ENCODE measurements around the gene CUX1. TPM values are rescaled to one million over a fixed set of nuclear protein-coding genes. Genes with fewer than 3 reads are reported as not detected.

Gene CUX1
- total and polyA plus RNA-seq, 10 of the 15 experiments (the other 5 are each of a cell fraction or from before 2014, with no cell fraction given) = 6.1 to 48.6 (median 25.9) TPM

- CTCF ChIA-PET = no interaction called here
These were observed 285.6 kb downstream of the CUX1 start for GRCh38 chr7:102103027-102103372.

More at GRCh38 chr7:102103027-102103372, 285.6 kb downstream of the CUX1 start:
- Histone ChIP-seq H3K79me2 (ENCODE audit: control insufficient read depth, insufficient read depth, low read length) (no peaks in the 10 kb centered on the region), H3K4me3 (no peak overlapping the region), H3K27me3 (replicated peaks in 1 of 2; ENCODE audit: control insufficient read depth in 2 of 2, insufficient read depth in 2 of 2, low read length in 1 of 2) (no peaks in the 10 kb centered on the region), H3K9me3 (replicated peaks; ENCODE audit: control insufficient read depth, insufficient read depth, low read length) (no peaks in the 10 kb centered on the region), H3K36me3 (ENCODE audit: control insufficient read depth in 2 of 2, insufficient read depth in 2 of 2, low read length in 1 of 2) (peaks cover 0 to 21% of the 10 kb centered on the region in 2 experiments; a peak in 3 of 4 replicates), H3K9ac (ENCODE audit: control insufficient read depth, insufficient read depth, low read length) (no peak overlapping the region), H2AFZ (ENCODE audit: control insufficient read depth, low read depth, low read length) (no peak overlapping the region), H3K4me2 (ENCODE audit: control insufficient read depth, insufficient read depth) (no peak overlapping the region), H4K20me1 (ENCODE audit: control insufficient read depth, insufficient read depth) (no peaks in the 10 kb centered on the region), H3K4me1 (ENCODE audit: control insufficient read depth, insufficient read depth, low read length) (no peaks in the 10 kb centered on the region), H3K27ac (ENCODE audit: control insufficient read depth, insufficient read depth) (no peak overlapping the region)
- SMC1A ChIA-PET (ENCODE audit: uncharacterized antibody, unreplicated experiment) = no interaction called here
- ATAC-seq = no peak
- POLR2A ChIA-PET = no interaction called here
- in situ Hi-C loops (cut with MboI) (no loop called here), intact Hi-C loops (cut with micrococcal nuclease; ENCODE audit: unreplicated experiment) (no loop called here)
- RAD21 ChIA-PET (ENCODE audit: unreplicated experiment) = interaction anchor here (1.1 kb wide), 1 partner anchor 121 kb away, joined by 4 read pairs; no protein-coding TSS in a partner anchor
- DNase-seq (ENCODE audit: low read depth, low spot score) = no peak
- no peak for FAIRE-seq
- 90% methylated on average over 5 of the region's 5 CpGs for WGBS (ENCODE audit: insufficient coverage, insufficient replicate concordance, low lambda C conversion rate, missing lambda C conversion rate)
- TF ChIP-seq SIN3A (IDR thresholded peaks at IDR 0.05; ENCODE audit: low read depth, low read length) = no peak
- TF ChIP-seq JUND (IDR thresholded peaks at IDR 0.05; ENCODE audit: low read depth, low read length) = no peak
- no peak for TF ChIP-seq WRNIP1 (IDR thresholded peaks at IDR 0.05; ENCODE audit: borderline replicate concordance, low read depth, low read length)
- no peak for TF ChIP-seq ZNF217 (IDR thresholded peaks at IDR 0.05)
- no peak for TF ChIP-seq PAX8 (IDR thresholded peaks at IDR 0.05)
- TF ChIP-seq SMAD5 (IDR thresholded peaks at IDR 0.05; ENCODE audit: low read depth) = no peak
- no peak for TF ChIP-seq ZNF207 (IDR thresholded peaks at IDR 0.05; ENCODE audit: borderline replicate concordance)
- no peak for TF ChIP-seq REST (IDR thresholded peaks at IDR 0.05; ENCODE audit: low read depth, low read length)
- no peak for TF ChIP-seq STAT1 (conservative IDR thresholded peaks at IDR 0.05)
- TF ChIP-seq CUX1 (IDR thresholded peaks at IDR 0.05; ENCODE audit: insufficient replicate concordance, low read depth, low read length) = no peak
- no peak for TF ChIP-seq SPI1 (IDR thresholded peaks at IDR 0.05; ENCODE audit: borderline replicate concordance, insufficient read depth, low read depth, low read length)
- no peak for TF ChIP-seq CHD2 (IDR thresholded peaks at IDR 0.05; ENCODE audit: borderline replicate concordance, low read depth, low read length)
- no peak for TF ChIP-seq CBFB (IDR thresholded peaks at IDR 0.05; ENCODE audit: low read depth)
- no TSS peak for BruUV-seq (replicated peaks)
